ENCODE measurements around the gene TPT1. TPM values are rescaled to one million over a fixed set of nuclear protein-coding genes. Genes with fewer than 3 reads are reported as not detected.
A peak's percentile ranks its signal among the peaks of the same experiment; 100 is the strongest.
"Not testable (repeated sequence)": the region's sequence is repeated elsewhere in the genome, so short reads cannot be mapped to it uniquely, and the experiment has no call there.

TPT1 gene
- total and polyA plus RNA-seq, 9 of the 15 experiments (the other 6 are each of a cell fraction or from before 2014, with no cell fraction given) = 602 to 2,508 (median 1,784) TPM

- ATAC-seq; CTCF ChIA-PET (ENCODE audit: low intra/inter-chr PET ratio); H3K4me2 ChIP-seq (ENCODE audit: insufficient read depth, low read length); H3K4me3 ChIP-seq; H3K4me1 ChIP-seq (replicated peaks in 1 of 2; ENCODE audit: control insufficient read depth in 2 of 2, insufficient read depth in 2 of 2, low read length in 2 of 2); FAIRE-seq; H3K9me3 ChIP-seq (replicated peaks; ENCODE audit: control insufficient read depth, insufficient read depth, low read depth, low read length); H4K20me1 ChIP-seq (replicated peaks; ENCODE audit: control insufficient read depth, insufficient read depth, low read length); H3K36me3 ChIP-seq (ENCODE audit: control insufficient read depth, insufficient read depth, low read length); H2AFZ ChIP-seq (ENCODE audit: low read depth, low read length); DNase-seq (ENCODE audit: extremely low read depth in 1 of 4, low spot score in 3 of 4); H3K27ac ChIP-seq (ENCODE audit: extremely low read depth, low read depth, low read length); intact Hi-C loops (cut with micrococcal nuclease); BruUV-seq (replicated peaks); H3K27me3 ChIP-seq (ENCODE audit: control insufficient read depth in 2 of 2, insufficient read depth in 2 of 2, low read length in 2 of 2); H3K9ac ChIP-seq (ENCODE audit: insufficient read depth in 1 of 2, low read depth in 2 of 2, low read length in 2 of 2); H3K79me2 ChIP-seq (ENCODE audit: control insufficient read depth, insufficient read depth, low read length); H3K9me1 ChIP-seq (ENCODE audit: control insufficient read depth, insufficient read depth, low read length): not testable (repeated sequence)
- in situ Hi-C loops (cut with MboI) = loop anchor here (10.0 kb wide), 1 partner anchor 1078 kb away; no protein-coding TSS in a partner anchor
- TF ChIP-seq MAFG (tag; conservative IDR thresholded peaks at IDR 0.05) (peak; percentile 30; the same call in 1 of the 2 replicates), C11orf30 (IDR thresholded peaks at IDR 0.05; ENCODE audit: low read depth) (peak; percentile 46; the same call in 1 of the 2 replicates), ZNF316 (IDR thresholded peaks at IDR 0.05) (peak; percentile 80)
- POLR2A ChIA-PET = interaction anchor here (0.5 to 0.6 kb wide), 2 partner anchors 9 to 54 kb away, joined by 3 read pairs; no protein-coding TSS in a partner anchor
- WGBS (ENCODE audit: insufficient coverage, low coverage, missing lambda C conversion rate) = 97% methylated on average over 10 of the region's 17 CpGs
These were observed 46.1 kb upstream of the TPT1 start for GRCh38 chr13:45386892-45387575.

GRCh38 chr13:45385907-45386553, 45.0 kb upstream of the TPT1 start:
- Histone ChIP-seq H3K9me3 (replicated peaks; ENCODE audit: control insufficient read depth, insufficient read depth, low read depth, low read length) (no peaks in the 10 kb centered on the region), H3K4me2 (ENCODE audit: insufficient read depth, low read length) (peak overlapping the region; percentile 37; the same call in 1 of the 2 replicates), H2AFZ (ENCODE audit: low read depth, low read length) (peak overlapping the region; percentile 26; the same call in 1 of the 2 replicates), H3K4me1 (replicated peaks in 1 of 2; ENCODE audit: control insufficient read depth in 2 of 2, insufficient read depth in 2 of 2, low read length in 2 of 2) (peaks cover 0 to 4% of the 10 kb centered on the region in 2 experiments; a peak in 2 of 5 replicates), H3K9ac (ENCODE audit: insufficient read depth in 1 of 2, low read depth in 2 of 2, low read length in 2 of 2) (0 out of 4 replicates have a peak overlapping the region, but pooled peaks of 1 of the 2 experiments have one; percentile 20), H3K9me1 (ENCODE audit: control insufficient read depth, insufficient read depth, low read length) (no peaks in the 10 kb centered on the region), H3K27ac (ENCODE audit: extremely low read depth, low read depth, low read length) (peak overlapping the region; percentile 76; the same call in 2 of the 3 replicates), H3K4me3 (no peak overlapping the region), H3K27me3 (ENCODE audit: control insufficient read depth in 2 of 2, insufficient read depth in 2 of 2, low read length in 2 of 2) (no peaks in the 10 kb centered on the region), H4K20me1 (replicated peaks; ENCODE audit: control insufficient read depth, insufficient read depth, low read length) (no peaks in the 10 kb centered on the region), H3K79me2 (ENCODE audit: control insufficient read depth, insufficient read depth, low read length) (no peaks in the 10 kb centered on the region), H3K36me3 (ENCODE audit: control insufficient read depth, insufficient read depth, low read length) (no peaks in the 10 kb centered on the region)
- DNase-seq (ENCODE audit: extremely low read depth in 1 of 4, low spot score in 3 of 4) = peak in 1 of 4 experiments; percentile 50
- FAIRE-seq = peak; percentile 86
- BruUV-seq (replicated peaks) = no TSS peak
- in situ Hi-C loops (cut with MboI) (loop anchor here (10.0 kb wide), 1 partner anchor 1079 kb away; no protein-coding TSS in a partner anchor), intact Hi-C loops (cut with micrococcal nuclease) (no loop called here)
- ChIA-PET POLR2A (no interaction called here), CTCF (ENCODE audit: low intra/inter-chr PET ratio) (no interaction called here)
- ATAC-seq = peak; percentile 87
- WGBS (ENCODE audit: insufficient coverage, low coverage, missing lambda C conversion rate) = 32% methylated on average over 5 of the region's 5 CpGs
- TF ChIP-seq ZNF609 (CRISPR knock-in tag; IDR thresholded peaks at IDR 0.05; ENCODE audit: borderline replicate concordance) (no peak), CEBPG (CRISPR knock-in tag; IDR thresholded peaks at IDR 0.05) (no peak), CEBPG (tag; conservative IDR thresholded peaks at IDR 0.05 in 1 of 2, IDR thresholded peaks at IDR 0.05 in 1 of 2) (no peak), ZNF324 (CRISPR knock-in tag; IDR thresholded peaks at IDR 0.05) (0 out of 2 replicates have a peak, but pooled peaks have one; percentile 43), C11orf30 (IDR thresholded peaks at IDR 0.05; ENCODE audit: low read depth) (peak; percentile 70), RUNX1 (IDR thresholded peaks at IDR 0.05; ENCODE audit: low read depth) (no peak), ZNF311 (CRISPR knock-in tag; IDR thresholded peaks at IDR 0.05) (no peak)
